ENCODE results near the gene PACSIN3.

PACSIN3 gene

DNA sequence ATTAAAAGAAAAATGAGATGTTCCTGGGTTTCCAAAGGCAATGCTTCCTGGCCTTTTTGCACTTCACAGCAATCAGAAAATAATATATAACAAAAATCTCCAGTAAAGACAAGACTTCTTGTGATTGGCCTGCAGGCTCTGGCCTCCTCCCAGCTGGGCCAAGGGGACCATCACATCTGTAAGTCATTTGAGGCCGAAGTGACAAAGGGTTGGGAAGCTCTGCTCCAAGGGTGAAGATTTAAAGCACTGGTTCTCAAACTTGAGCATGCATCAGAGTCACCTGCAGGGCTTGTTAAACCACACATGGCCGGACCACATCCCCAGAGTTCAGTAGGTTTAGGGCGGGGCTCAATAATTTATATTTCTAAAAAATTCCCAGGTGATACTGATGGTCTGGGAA is 41.7 kb downstream of the PACSIN3 start:
- Histone ChIP-seq H3K4me1 (ENCODE audit: control insufficient read depth, insufficient read depth, low read length) (no peaks in the 10 kb centered on the region), H3K36me3 (ENCODE audit: control insufficient read depth, insufficient read depth, low read length) (no peaks in the 10 kb centered on the region), H3K27ac (ENCODE audit: low read length) (no peak overlapping the region), H3K4me3 (ENCODE audit: low read length) (no peak overlapping the region), H3K27me3 (ENCODE audit: control insufficient read depth, insufficient read depth, low read length) (no peaks in the 10 kb centered on the region), H3K9me3 (ENCODE audit: control insufficient read depth, insufficient read depth, low read length) (no peaks in the 10 kb centered on the region)
- DNase-seq (ENCODE audit: low read depth, low spot score) = no peak
- WGBS (ENCODE audit: insufficient coverage, insufficient read length) = no CpG with 5 or more reads among the region's 3 CpGs

GRCh38 chr11:47143322-47143721 is 42.9 kb downstream of the PACSIN3 start:
- Histone ChIP-seq H3K27ac (ENCODE audit: low read length) (no peak overlapping the region), H3K4me1 (ENCODE audit: control insufficient read depth, insufficient read depth, low read length) (no peaks in the 10 kb centered on the region), H3K36me3 (ENCODE audit: control insufficient read depth, insufficient read depth, low read length) (no peaks in the 10 kb centered on the region), H3K9me3 (ENCODE audit: control insufficient read depth, insufficient read depth, low read length) (no peaks in the 10 kb centered on the region), H3K27me3 (ENCODE audit: control insufficient read depth, insufficient read depth, low read length) (no peaks in the 10 kb centered on the region), H3K4me3 (ENCODE audit: low read length) (no peak overlapping the region)
- no peak for DNase-seq (ENCODE audit: low read depth, low spot score)
- WGBS (ENCODE audit: insufficient coverage, insufficient read length) = no CpG with 5 or more reads among the region's 3 CpGs

DNA sequence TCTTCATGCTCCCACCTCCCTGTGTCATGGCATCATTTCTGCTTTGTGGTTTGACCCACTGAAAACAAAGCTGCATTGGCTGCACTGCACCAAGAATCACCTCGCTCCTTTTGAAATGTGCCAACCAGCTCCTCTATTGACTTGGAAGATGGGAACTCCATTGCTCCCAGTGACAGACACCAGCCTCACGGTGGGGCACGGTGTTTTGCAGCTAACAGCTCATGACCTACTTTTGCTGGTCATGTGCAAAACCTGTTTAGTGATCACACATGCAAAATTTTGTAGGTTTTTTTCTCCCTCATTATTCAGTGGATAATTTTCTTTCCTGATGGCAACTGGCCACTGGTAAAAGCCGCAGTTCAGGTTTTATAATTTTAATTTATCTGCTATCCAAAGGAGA is 46.4 kb downstream of the PACSIN3 start:
- DNase-seq (ENCODE audit: low read depth, low spot score) = no peak
- Histone ChIP-seq H3K4me3 (ENCODE audit: low read length) (no peak overlapping the region), H3K4me1 (ENCODE audit: control insufficient read depth, insufficient read depth, low read length) (no peaks in the 10 kb centered on the region), H3K36me3 (ENCODE audit: control insufficient read depth, insufficient read depth, low read length) (no peaks in the 10 kb centered on the region), H3K9me3 (ENCODE audit: control insufficient read depth, insufficient read depth, low read length) (no peaks in the 10 kb centered on the region), H3K27ac (ENCODE audit: low read length) (no peak overlapping the region), H3K27me3 (ENCODE audit: control insufficient read depth, insufficient read depth, low read length) (no peaks in the 10 kb centered on the region)
- no CpG with 5 or more reads among the region's 4 CpGs for WGBS (ENCODE audit: insufficient coverage, insufficient read length)

DNA sequence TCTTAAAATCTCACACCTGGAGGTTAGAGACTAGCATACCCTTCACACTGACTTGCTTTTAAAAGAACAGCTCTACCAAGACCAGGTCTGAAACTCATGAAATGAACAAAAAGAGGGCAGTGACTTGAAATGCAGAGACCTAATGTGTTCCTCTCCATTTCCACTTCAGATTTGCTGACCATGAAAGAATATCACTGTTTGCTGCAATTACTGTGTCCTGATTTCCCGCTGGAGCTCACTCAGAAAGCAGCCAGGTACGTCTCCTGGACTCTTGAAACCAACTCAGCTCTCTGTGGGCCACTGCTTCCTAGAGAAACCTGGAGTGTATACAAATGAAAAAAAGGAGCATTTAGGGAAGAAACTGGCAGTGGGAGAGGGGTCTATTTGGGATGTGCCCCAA is 48.8 kb downstream of the PACSIN3 start:
- no peak for DNase-seq (ENCODE audit: low read depth, low spot score)
- no CpG with 5 or more reads among the region's 2 CpGs for WGBS (ENCODE audit: insufficient coverage, insufficient read length)
- Histone ChIP-seq H3K27me3 (ENCODE audit: control insufficient read depth, insufficient read depth, low read length) (no peaks in the 10 kb centered on the region), H3K36me3 (ENCODE audit: control insufficient read depth, insufficient read depth, low read length) (no peaks in the 10 kb centered on the region), H3K9me3 (ENCODE audit: control insufficient read depth, insufficient read depth, low read length) (no peaks in the 10 kb centered on the region), H3K4me1 (ENCODE audit: control insufficient read depth, insufficient read depth, low read length) (no peaks in the 10 kb centered on the region), H3K27ac (ENCODE audit: low read length) (no peak overlapping the region), H3K4me3 (ENCODE audit: low read length) (no peak overlapping the region)

- H3K36me3 ChIP-seq (ENCODE audit: control insufficient read depth, insufficient read depth, low read length) = no peaks in the 10 kb centered on the region
- no peak overlapping the region for H3K27ac ChIP-seq (ENCODE audit: low read length)
- DNase-seq (ENCODE audit: low read depth, low spot score) = no peak
- no peaks in the 10 kb centered on the region for H3K27me3 ChIP-seq (ENCODE audit: control insufficient read depth, insufficient read depth, low read length)
- no peaks in the 10 kb centered on the region for H3K4me1 ChIP-seq (ENCODE audit: control insufficient read depth, insufficient read depth, low read length)
- no peaks in the 10 kb centered on the region for H3K9me3 ChIP-seq (ENCODE audit: control insufficient read depth, insufficient read depth, low read length)
- H3K4me3 ChIP-seq (ENCODE audit: low read length) = no peak overlapping the region
- no CpG with 5 or more reads among the region's 3 CpGs for WGBS (ENCODE audit: insufficient coverage, insufficient read length)
Observed at GRCh38 chr11:47136921-47137320, 49.3 kb downstream of the PACSIN3 start.

DNA sequence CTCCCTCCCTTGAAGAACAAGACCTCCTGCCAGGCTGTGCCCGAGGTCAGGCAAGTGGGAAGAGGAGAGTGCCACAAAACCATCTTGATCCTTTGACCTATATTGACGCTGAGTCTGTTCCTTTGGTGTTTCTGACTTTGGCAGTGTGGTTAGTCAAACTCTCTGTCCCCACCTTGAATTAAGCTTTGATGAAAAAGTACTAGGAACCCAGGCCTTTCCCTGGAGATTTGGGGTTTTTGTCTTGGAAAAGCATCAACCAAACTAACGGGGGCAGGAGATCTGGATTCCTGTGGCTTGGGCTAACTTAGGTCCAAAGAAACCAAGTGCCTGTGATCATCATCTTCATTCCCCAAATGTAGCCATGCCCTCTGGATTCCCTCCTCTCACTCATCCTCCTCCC is 49.9 kb downstream of the PACSIN3 start:
- Histone ChIP-seq H3K9me3 (ENCODE audit: control insufficient read depth, insufficient read depth, low read length) (no peaks in the 10 kb centered on the region), H3K27ac (ENCODE audit: low read length) (no peak overlapping the region), H3K36me3 (ENCODE audit: control insufficient read depth, insufficient read depth, low read length) (no peaks in the 10 kb centered on the region), H3K4me3 (ENCODE audit: low read length) (no peak overlapping the region), H3K27me3 (ENCODE audit: control insufficient read depth, insufficient read depth, low read length) (no peaks in the 10 kb centered on the region), H3K4me1 (ENCODE audit: control insufficient read depth, insufficient read depth, low read length) (no peaks in the 10 kb centered on the region)
- no CpG with 5 or more reads among the region's 3 CpGs for WGBS (ENCODE audit: insufficient coverage, insufficient read length)
- DNase-seq (ENCODE audit: low read depth, low spot score) = no peak

- Histone ChIP-seq H3K4me3 (ENCODE audit: low read length) (no peak overlapping the region), H3K4me1 (ENCODE audit: control insufficient read depth, insufficient read depth, low read length) (peaks cover 2% of the 10 kb centered on the region; the same call in 1 of the 2 replicates), H3K27ac (ENCODE audit: low read length) (no peak overlapping the region), H3K9me3 (ENCODE audit: control insufficient read depth, insufficient read depth, low read length) (no peaks in the 10 kb centered on the region), H3K36me3 (ENCODE audit: control insufficient read depth, insufficient read depth, low read length) (no peaks in the 10 kb centered on the region), H3K27me3 (ENCODE audit: control insufficient read depth, insufficient read depth, low read length) (no peaks in the 10 kb centered on the region)
- DNase-seq (ENCODE audit: low read depth, low spot score) = no peak
- WGBS (ENCODE audit: insufficient coverage, insufficient read length) = no CpG with 5 or more reads among the region's 1 CpG
Observed at GRCh38 chr11:47132981-47133380, 53.3 kb downstream of the PACSIN3 start.

- H3K9me3 ChIP-seq (ENCODE audit: control insufficient read depth, insufficient read depth, low read length) = no peaks in the 10 kb centered on the region
Observed at GRCh38 chr11:47132490-47132889, 53.7 kb downstream of the PACSIN3 start.

DNA sequence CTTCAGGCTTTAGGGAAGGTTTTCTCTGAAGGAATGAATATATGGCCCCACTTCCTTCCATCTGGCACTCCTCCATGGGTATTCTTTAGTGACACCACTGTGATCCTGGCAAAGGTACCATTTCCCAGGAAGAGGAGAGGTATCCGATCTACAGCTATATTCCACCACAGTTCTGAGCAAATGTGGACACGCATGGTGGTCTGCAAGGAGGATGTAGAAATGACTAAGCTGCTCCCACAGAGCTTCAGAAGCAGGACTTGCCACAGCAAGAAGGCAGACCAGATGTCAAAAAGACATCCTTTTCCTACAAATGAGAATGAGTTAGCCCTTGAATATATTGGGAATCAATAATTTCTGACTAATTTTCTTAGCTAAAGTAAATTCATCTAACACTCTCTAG is 55.1 kb downstream of the PACSIN3 start:
- no peak for DNase-seq (ENCODE audit: low read depth, low spot score)
- no CpG with 5 or more reads among the region's 2 CpGs for WGBS (ENCODE audit: insufficient coverage, insufficient read length)
- no peak overlapping the region for H3K4me3 ChIP-seq (ENCODE audit: low read length)
- no peaks in the 10 kb centered on the region for H3K27me3 ChIP-seq (ENCODE audit: control insufficient read depth, insufficient read depth, low read length)
- no peaks in the 10 kb centered on the region for H3K36me3 ChIP-seq (ENCODE audit: control insufficient read depth, insufficient read depth, low read length)
- H3K4me1 ChIP-seq (ENCODE audit: control insufficient read depth, insufficient read depth, low read length) = peaks cover 2% of the 10 kb centered on the region; the same call in 1 of the 2 replicates
- H3K27ac ChIP-seq (ENCODE audit: low read length) = no peak overlapping the region
- H3K9me3 ChIP-seq (ENCODE audit: control insufficient read depth, insufficient read depth, low read length) = no peaks in the 10 kb centered on the region

More at GRCh38 chr11:47132490-47132889, 53.7 kb downstream of the PACSIN3 start:
- no peak overlapping the region for H3K27ac ChIP-seq (ENCODE audit: low read length)
- no peaks in the 10 kb centered on the region for H3K27me3 ChIP-seq (ENCODE audit: control insufficient read depth, insufficient read depth, low read length)
- no peak overlapping the region for H3K4me3 ChIP-seq (ENCODE audit: low read length)
- H3K36me3 ChIP-seq (ENCODE audit: control insufficient read depth, insufficient read depth, low read length) = no peaks in the 10 kb centered on the region
- peaks cover 2% of the 10 kb centered on the region; the same call in 1 of the 2 replicates for H3K4me1 ChIP-seq (ENCODE audit: control insufficient read depth, insufficient read depth, low read length)
- no peak for DNase-seq (ENCODE audit: low read depth, low spot score)

DNA sequence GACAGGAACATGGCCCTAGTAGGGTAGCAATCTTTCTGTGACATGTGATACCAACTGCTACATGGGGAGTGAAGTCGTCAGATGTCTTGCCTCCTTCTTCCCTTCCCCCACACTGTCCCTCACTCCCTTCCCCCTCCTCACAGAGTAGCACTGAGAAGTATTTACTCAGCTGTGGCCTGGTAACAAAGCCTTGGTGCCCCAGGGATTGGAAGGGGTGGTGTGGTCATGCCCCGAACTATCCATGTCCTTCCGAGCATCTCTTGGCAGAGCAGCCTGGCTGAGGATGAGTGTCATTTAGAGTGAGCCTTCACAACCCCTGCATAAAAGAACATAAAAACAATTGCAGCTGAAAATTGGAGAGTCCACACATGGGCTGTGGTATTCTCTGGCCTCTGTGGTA is 55.7 kb downstream of the PACSIN3 start:
- DNase-seq (ENCODE audit: low read depth, low spot score) = peak; percentile 43
- WGBS (ENCODE audit: insufficient coverage, insufficient read length) = no CpG with 5 or more reads among the region's 3 CpGs

More for the DNA sequence above, 55.7 kb downstream of the PACSIN3 start:
- no peaks in the 10 kb centered on the region for H3K9me3 ChIP-seq (ENCODE audit: control insufficient read depth, insufficient read depth, low read length)
- H3K4me3 ChIP-seq (ENCODE audit: low read length) = no peak overlapping the region
- H3K36me3 ChIP-seq (ENCODE audit: control insufficient read depth, insufficient read depth, low read length) = no peaks in the 10 kb centered on the region
- no peak overlapping the region for H3K27ac ChIP-seq (ENCODE audit: low read length)
- peaks cover 2% of the 10 kb centered on the region; the same call in 1 of the 2 replicates for H3K4me1 ChIP-seq (ENCODE audit: control insufficient read depth, insufficient read depth, low read length)
- H3K27me3 ChIP-seq (ENCODE audit: control insufficient read depth, insufficient read depth, low read length) = no peaks in the 10 kb centered on the region

Data from iPS DF 6.9 (cell line).